HG03354 (cell line): Measurements from ENCODE around the gene DNHD1.

Experiments used
- ATAC-seq: cut with Tn5 transposase; IDR thresholded peaks from one replicate; pipeline ENCODE4 v1.9.1; 2021; ENCODE audit warnings: mild to moderate bottlenecking; ENCODE audit not compliant: unreplicated experiment, poor library complexity, severe bottlenecking

The DNHD1 gene

GRCh38 chr11:6604790-6605189 is 107.7 kb downstream of the DNHD1 start:
- ATAC-seq: no peak

GRCh38 chr11:6606471-6607189 is 109.5 kb downstream of the DNHD1 start:
- peak; percentile 51 for ATAC-seq

DNA sequence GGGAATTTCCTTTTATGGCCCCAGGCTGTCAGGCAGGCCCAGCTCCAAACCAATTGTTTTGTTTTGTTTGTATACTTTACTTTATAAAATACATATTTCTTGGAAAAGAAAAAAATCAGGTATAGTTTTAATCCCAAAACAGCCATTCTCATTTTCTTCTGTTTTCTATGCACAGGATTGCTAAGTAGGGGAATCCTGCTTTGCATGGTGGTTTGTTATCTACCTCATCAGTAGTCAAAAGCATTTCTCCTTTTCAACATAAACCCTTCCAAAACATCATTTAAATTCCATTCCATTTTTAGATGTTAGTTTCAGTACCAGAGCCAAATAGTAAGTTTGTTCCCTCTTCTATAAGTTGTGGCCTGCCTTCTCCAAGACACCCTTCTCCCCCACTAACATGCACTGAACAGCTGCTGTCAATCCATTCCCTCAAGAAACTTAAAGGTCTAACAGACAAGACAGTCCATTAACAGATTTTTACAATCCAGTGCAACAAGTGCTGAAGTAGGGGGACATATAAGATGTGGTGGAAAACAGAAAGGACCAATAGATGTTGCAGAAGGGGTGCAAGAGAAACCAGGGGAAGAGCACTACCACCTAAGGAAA is 110.2 kb downstream of the DNHD1 start:
- ATAC-seq: no peak

DNA sequence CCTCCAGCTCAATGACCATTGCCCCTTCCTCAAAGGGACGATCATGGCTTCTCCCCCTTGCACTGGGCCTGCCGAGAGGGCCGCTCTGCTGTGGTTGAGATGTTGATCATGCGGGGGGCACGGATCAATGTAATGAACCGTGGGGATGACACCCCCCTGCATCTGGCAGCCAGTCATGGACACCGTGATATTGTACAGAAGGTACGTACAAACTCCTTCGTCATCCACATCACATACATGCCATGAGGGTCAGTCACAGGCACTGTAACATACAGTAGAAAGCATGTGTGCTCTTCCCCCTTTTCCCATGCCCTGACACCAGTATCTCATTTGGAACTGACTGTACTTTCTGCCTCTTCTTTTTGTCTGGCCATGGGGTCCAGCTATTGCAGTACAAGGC is 110.9 kb downstream of the DNHD1 start:
- no peak for ATAC-seq

- no peak for ATAC-seq
Measured at GRCh38 chr11:6608726-6609501, 111.8 kb downstream of the DNHD1 start.

DNA sequence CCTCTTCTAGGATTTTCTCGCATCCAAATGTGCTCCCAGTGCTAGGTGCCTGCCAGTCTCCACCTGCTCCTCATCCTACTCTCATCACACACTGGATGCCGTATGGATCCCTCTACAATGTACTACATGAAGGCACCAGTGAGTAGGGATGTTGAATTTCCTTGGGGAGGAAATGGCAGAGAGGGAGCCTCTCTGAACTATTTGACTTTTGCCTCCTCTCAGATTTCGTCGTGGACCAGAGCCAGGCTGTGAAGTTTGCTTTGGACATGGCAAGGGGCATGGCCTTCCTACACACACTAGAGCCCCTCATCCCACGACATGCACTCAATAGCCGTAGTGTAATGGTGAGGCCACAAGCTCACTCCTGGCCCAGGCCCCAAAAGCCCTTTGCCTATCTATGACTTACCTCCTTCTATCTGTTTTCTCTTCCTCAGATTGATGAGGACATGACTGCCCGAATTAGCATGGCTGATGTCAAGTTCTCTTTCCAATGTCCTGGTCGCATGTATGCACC is 112.5 kb downstream of the DNHD1 start:
- no peak for ATAC-seq

DNA sequence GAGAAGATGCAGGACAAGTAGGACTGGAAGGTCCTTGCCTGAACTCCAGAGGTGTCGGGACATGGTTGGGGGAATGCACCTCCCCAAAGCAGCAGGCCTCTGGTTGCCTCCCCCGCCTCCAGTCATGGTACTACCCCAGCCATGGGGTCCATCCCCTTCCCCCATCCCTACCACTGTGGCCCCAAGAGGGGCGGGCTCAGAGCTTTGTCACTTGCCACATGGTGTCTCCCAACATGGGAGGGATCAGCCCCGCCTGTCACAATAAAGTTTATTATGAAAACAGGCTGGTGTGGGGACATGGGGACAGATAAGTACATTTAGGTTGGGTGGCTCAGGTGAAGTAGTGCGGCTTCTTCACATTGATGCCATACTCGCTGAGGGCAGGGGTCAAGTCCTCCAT is 113.5 kb downstream of the DNHD1 start:
- ATAC-seq: no peak

GRCh38 chr11:6611092-6611962 is 114.2 kb downstream of the DNHD1 start:
- no peak for ATAC-seq

- peak; percentile 24 for ATAC-seq
Measured at GRCh38 chr11:6611963-6612212, 114.8 kb downstream of the DNHD1 start.

GRCh38 chr11:6612213-6613041 is 115.3 kb downstream of the DNHD1 start, which contains the start of gene TAF10:
TAF10 (minus strand) TSS chr11:6612216; CDS start chr11:6612189, 27 bp downstream.
- peak; percentile 91 for ATAC-seq

GRCh38 chr11:6613496-6613895 is 116.4 kb downstream of the DNHD1 start:
- no peak for ATAC-seq

DNA sequence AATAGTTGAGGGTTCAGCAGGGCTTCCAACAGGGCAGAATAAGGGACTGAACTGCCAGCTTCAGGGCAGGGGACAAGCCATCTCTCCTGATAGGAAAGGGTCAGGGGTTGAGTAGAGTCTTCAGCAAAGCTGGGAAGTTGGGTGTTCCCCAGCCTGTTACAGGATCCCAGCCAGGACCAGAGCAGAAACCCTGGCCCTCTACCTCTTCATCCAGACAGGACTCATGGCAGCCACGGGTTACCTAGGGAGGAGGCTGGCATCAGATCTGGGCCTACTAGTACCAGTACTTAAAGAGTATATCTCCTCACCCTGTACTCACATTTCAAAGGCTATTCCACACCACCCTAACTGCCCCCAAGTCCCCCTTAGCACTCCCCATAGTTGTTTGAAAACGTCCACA is 117.4 kb downstream of the DNHD1 start:
- ATAC-seq: no peak

DNA sequence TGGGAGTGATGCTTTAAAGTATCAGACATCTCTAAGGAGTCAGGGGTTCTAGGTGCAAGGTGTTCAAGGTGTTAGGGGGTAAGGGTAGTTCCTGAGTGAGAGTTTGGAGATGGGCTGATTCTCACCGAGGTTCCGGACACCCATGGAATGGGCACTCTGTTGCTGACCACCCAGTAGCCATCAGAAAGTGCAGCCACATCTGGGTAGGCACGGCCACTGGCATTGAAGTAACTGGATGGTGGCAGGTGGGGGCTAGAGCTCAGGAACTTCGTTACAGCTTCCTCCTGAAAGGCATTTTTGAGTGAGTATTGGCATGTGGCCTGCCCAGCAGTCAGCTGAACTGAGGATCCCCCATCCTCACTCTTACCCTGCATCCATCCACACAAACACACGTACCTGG is 118.0 kb downstream of the DNHD1 start:
- no peak for ATAC-seq

- ATAC-seq: no peak
Measured at GRCh38 chr11:6615882-6616585, 119.0 kb downstream of the DNHD1 start.

- no peak for ATAC-seq
Measured at GRCh38 chr11:6616596-6617250, 119.6 kb downstream of the DNHD1 start.

GRCh38 chr11:6617315-6617781 is 120.3 kb downstream of the DNHD1 start:
- ATAC-seq: no peak

GRCh38 chr11:6618117-6619003 is 121.3 kb downstream of the DNHD1 start:
- peak; percentile 24 for ATAC-seq
